ES-I3 (cell line): ENCODE data around the gene PEX13.
A peak's percentile ranks its signal among the peaks of the same experiment; 100 is the strongest.
"Not testable (repeated sequence)": the region's sequence is repeated elsewhere in the genome, so short reads cannot be mapped to it uniquely, and the experiment has no call there.

Experiments
- H3K36me3 ChIP-seq: 2 replicates; pipeline ENCODE4 v1.6.1; 2013; ENCODE audit warnings: mild to moderate bottlenecking, low read length, control low read depth, moderate library complexity; ENCODE audit not compliant: insufficient read depth
- H3K4me1 ChIP-seq: 2 replicates; pipeline ENCODE4 v1.6.1; 2013; ENCODE audit warnings: mild to moderate bottlenecking, control low read depth, low read length; ENCODE audit not compliant: insufficient read depth
- H3K9ac ChIP-seq: 2 replicates; pipeline ENCODE4 v1.6.1; 2013; ENCODE audit warnings: low read depth, mild to moderate bottlenecking, low read length, moderate library complexity
- H3K9me3 ChIP-seq: 2 replicates; pipeline ENCODE4 v1.6.1; 2013; ENCODE audit warnings: mild to moderate bottlenecking, low read length, moderate library complexity; ENCODE audit not compliant: control insufficient read depth, insufficient read depth

Gene PEX13, protein sequence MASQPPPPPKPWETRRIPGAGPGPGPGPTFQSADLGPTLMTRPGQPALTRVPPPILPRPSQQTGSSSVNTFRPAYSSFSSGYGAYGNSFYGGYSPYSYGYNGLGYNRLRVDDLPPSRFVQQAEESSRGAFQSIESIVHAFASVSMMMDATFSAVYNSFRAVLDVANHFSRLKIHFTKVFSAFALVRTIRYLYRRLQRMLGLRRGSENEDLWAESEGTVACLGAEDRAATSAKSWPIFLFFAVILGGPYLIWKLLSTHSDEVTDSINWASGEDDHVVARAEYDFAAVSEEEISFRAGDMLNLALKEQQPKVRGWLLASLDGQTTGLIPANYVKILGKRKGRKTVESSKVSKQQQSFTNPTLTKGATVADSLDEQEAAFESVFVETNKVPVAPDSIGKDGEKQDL

DNA sequence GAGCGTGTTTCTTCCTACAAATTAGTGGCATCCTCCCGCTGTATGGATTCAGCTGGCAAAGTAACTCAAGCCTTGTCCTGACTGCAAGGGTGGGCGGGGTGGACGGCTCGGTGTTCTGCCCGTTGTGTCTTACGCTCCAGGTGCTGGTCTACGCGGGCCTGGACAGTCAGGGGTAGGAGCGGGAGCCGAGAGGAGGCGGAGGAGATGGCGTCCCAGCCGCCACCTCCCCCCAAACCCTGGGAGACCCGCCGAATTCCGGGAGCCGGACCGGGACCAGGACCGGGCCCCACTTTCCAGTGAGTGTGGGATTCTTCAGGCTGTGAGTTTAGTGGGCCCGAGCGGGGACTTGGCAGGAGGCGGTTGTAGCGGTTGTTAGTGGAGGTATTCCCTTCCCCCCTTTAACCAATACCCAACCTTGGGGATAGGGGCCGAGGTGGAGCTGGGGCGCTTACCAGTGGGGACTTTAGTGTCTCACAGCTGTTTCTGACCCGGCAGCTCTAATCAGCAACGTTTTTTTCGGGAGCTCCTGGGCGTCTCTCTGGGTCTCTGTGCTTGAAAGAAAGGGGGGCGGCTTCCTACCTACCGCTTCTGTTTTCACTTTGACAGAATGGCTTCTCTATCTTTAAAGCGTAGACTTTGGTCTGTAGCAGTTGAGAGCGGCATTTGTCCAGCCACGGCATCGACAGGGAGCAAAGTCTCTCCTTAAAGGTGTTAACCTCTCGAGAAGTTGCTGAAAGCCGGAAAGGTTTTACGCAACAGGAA, at the start of gene PEX13, which contains the start of gene PUS10:
Gene PEX13, plus strand, starts transcription at position 165 of the 762 bp plus-strand sequence. Its CDS starts 40 bp downstream, at position 205.
Gene PUS10, minus strand, starts transcription at position 700 of the 762 bp plus-strand sequence. CDS start 6,365 bp downstream, outside the sequence.
- no peaks in the 10 kb centered on the region for H3K36me3 ChIP-seq
- no peaks in the 10 kb centered on the region for H3K4me1 ChIP-seq
- H3K9me3 ChIP-seq = no peaks in the 10 kb centered on the region
- peak within 1 kb of the TSS; percentile 97 for H3K9ac ChIP-seq

GRCh38 chr2:60972889-60973656, 44.4 kb upstream of the PEX13 start:
- Histone ChIP-seq H3K36me3 (no peaks in the 10 kb centered on the region), H3K4me1 (peaks cover 5% of the 10 kb centered on the region; the same call in 1 of the 2 replicates), H3K9ac (no peak overlapping the region; the same call in 1 of the 2 replicates), H3K9me3 (no peaks in the 10 kb centered on the region)

DNA sequence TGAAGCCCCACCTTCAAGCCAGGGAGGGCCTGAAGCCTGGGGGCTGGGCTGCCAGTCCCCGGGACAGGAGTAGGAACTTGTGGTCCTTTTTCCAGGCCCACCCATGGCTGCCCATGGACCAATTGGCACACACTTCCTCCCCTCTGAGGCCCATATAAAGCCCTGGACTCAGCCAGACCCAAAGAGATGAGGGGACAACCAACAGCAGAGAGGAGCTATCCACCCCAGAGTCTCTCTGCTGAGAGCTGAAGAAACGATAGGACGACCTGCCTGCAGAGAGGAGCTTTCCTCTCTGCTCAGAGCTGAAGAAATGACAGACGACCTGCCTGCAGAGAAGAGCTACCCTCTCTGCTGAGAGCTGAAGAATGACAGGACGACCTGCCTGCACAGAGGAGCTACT, 43.8 kb upstream of the PEX13 start:
- no peak overlapping the region for H3K9ac ChIP-seq
- H3K36me3 ChIP-seq = no peaks in the 10 kb centered on the region
- no peaks in the 10 kb centered on the region for H3K9me3 ChIP-seq
- peaks cover 5% of the 10 kb centered on the region; the same call in 1 of the 2 replicates for H3K4me1 ChIP-seq

DNA sequence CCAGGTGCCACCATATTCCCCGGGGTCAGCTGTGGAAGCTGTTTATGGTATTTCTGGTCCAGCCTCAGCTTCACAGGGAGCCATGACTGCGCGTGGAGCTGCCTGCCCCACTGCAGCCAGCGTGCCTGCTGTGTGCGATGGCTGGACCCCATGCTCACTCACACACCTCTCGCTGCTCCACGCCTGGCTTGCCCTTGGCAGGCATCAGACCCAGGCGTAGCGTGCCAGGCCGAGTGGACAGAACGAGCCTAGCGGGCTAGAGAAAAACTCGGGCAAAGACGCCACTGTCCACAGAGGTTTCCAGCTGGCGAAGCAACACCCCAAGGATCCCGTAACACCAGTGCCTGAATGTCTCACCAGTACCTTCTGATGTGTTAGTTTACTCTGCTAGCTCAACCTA, 42.9 kb upstream of the PEX13 start:
- H3K9me3 ChIP-seq = no peaks in the 10 kb centered on the region
- H3K9ac ChIP-seq = no peak overlapping the region
- H3K36me3 ChIP-seq = no peaks in the 10 kb centered on the region
- H3K4me1 ChIP-seq = peaks cover 5% of the 10 kb centered on the region; the same call in 1 of the 2 replicates

GRCh38 chr2:60976256-60976850, 41.2 kb upstream of the PEX13 start:
- H3K9ac ChIP-seq = no peak overlapping the region
- no peaks in the 10 kb centered on the region for H3K36me3 ChIP-seq
- H3K4me1 ChIP-seq = peaks cover 3% of the 10 kb centered on the region; the same call in 1 of the 2 replicates
- H3K9me3 ChIP-seq = no peaks in the 10 kb centered on the region

- no peaks in the 10 kb centered on the region for H3K9me3 ChIP-seq
- H3K9ac ChIP-seq = no peak overlapping the region
- H3K4me1 ChIP-seq = no peaks in the 10 kb centered on the region
- H3K36me3 ChIP-seq = no peaks in the 10 kb centered on the region
These were observed 40.5 kb upstream of the PEX13 start for GRCh38 chr2:60976875-60977561.

DNA sequence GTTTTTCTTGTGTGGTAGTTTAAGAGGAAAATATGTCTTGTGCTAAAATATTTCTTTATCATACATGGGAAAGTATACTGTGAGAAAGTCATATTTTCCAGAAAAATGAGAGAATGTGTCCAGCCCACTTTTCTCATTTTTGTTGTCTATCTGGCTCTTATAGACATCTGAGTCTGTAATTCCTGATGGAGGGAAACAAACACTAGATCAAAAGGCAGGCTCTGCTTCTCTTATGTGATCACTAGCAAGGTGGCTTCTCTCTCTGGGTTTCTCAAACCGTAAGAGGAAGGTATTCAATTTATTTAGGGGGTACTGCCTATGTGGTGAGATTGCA, 40.0 kb upstream of the PEX13 start:
- H3K9me3 ChIP-seq = no peaks in the 10 kb centered on the region

GRCh38 chr2:60979231-60979630, 38.3 kb upstream of the PEX13 start:
- Histone ChIP-seq H3K36me3 (no peaks in the 10 kb centered on the region), H3K9me3 (no peaks in the 10 kb centered on the region), H3K9ac (no peak overlapping the region), H3K4me1 (no peaks in the 10 kb centered on the region)

More for the DNA sequence above, 40.0 kb upstream of the PEX13 start:
- Histone ChIP-seq H3K4me1 (no peaks in the 10 kb centered on the region), H3K9ac (no peak overlapping the region), H3K36me3 (no peaks in the 10 kb centered on the region)

GRCh38 chr2:60980071-60980815, 37.3 kb upstream of the PEX13 start:
- no peaks in the 10 kb centered on the region for H3K4me1 ChIP-seq
- H3K36me3 ChIP-seq = no peaks in the 10 kb centered on the region
- no peak overlapping the region for H3K9ac ChIP-seq
- no peaks in the 10 kb centered on the region for H3K9me3 ChIP-seq

GRCh38 chr2:60982066-60982465, 35.5 kb upstream of the PEX13 start:
- not testable (repeated sequence) for H3K9me3 ChIP-seq, H3K4me1 ChIP-seq, H3K9ac ChIP-seq, H3K36me3 ChIP-seq

DNA sequence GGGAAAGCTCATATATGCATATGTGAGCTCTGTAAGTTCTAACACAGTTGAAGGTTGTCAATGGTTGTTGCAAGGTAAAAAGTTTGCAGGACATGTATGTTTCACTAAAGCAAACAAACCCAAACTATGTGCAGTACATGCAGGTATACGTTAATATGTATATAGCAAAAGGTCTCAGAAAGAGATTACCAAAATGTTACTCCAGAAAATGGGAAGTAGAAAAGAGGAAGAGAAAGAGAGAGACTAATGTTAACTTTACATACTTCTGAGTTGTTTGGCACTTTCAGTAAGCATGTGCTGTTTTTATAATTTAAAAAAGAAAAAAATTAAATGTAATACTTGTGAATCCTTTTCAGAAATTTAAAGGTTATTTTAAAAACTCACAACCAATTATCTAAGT, 32.8 kb upstream of the PEX13 start:
- no peaks in the 10 kb centered on the region for H3K36me3 ChIP-seq

DNA sequence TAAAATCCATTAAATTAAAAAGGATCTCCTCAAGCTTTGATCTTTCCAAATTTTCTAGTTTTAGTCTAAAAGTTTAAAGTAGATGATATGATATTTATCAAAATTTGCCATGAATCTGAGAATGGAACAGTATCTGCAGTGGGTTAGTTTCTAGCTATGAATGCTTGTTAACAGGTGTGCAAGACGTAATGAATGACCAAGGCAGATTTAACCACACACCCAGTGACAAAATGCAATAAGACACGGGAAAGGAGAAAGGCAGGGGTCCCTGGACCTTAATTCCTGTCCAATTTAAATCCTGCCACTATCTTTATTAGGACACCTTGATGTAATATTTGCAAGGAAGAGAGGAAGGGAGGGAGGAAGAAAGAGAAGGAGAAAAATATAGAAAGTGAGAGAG, 30.5 kb upstream of the PEX13 start:
- no peaks in the 10 kb centered on the region for H3K4me1 ChIP-seq
- no peak overlapping the region for H3K9ac ChIP-seq

More for the DNA sequence above, 32.8 kb upstream of the PEX13 start:
- no peak overlapping the region for H3K9ac ChIP-seq
- no peaks in the 10 kb centered on the region for H3K9me3 ChIP-seq
- H3K4me1 ChIP-seq = no peaks in the 10 kb centered on the region

DNA sequence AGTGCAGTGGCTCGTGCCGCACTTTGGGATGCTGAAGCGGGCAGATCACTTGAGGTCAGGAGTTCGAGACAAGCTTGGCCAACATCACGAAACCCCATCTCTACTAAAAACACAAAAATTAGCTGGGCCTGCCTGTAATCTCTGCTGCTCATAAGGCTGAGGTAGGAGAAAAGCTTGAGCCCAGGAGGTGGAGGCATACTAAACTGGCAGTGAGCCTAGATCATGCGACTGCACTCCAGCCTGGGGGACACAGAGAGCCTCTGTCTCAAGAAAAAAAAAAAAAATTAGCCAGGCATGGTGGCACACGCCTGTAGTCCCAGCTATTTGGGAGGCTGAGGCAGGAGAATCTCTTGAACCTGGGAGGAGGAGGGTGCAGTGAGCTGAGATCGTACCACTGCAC, 29.9 kb upstream of the PEX13 start:
- H3K9ac ChIP-seq, H3K4me1 ChIP-seq, H3K36me3 ChIP-seq: not testable (repeated sequence)
- H3K9me3 ChIP-seq = peaks cover 11% of the 10 kb centered on the region

More for the DNA sequence above, 30.5 kb upstream of the PEX13 start:
- Histone ChIP-seq H3K9me3 (peaks cover 6% of the 10 kb centered on the region), H3K36me3 (no peaks in the 10 kb centered on the region)
